Stimulated activated CD8-positive, alpha-beta memory T cell treated with anti-CD3 and anti-CD28 coated beads, Interleukin-4, amount 100 ng/mL, for 48 hours (primary cell): ENCODE data around the gene PLXNA4.

Source experiments
- DNase-seq: peaks from one replicate; pipeline ENCODE4 v3.0.0-alpha.2; 2020

Gene PLXNA4

GRCh38 chr7:132123773-132124172 lies 452.5 kb downstream of the PLXNA4 start:
- no peak for DNase-seq

GRCh38 chr7:132122901-132123300 lies 453.4 kb downstream of the PLXNA4 start:
- no peak for DNase-seq

GRCh38 chr7:132121987-132122386 lies 454.3 kb downstream of the PLXNA4 start:
- no peak for DNase-seq

GRCh38 chr7:132118641-132119040 lies 457.6 kb downstream of the PLXNA4 start:
- no peak for DNase-seq

GRCh38 chr7:132117636-132118035 lies 458.6 kb downstream of the PLXNA4 start:
- no peak for DNase-seq

- DNase-seq, result no peak
Measured at GRCh38 chr7:132117181-132117580, 459.1 kb downstream of the PLXNA4 start.

GRCh38 chr7:132116369-132116768 lies 459.9 kb downstream of the PLXNA4 start:
- no peak for DNase-seq

- no peak for DNase-seq
Measured at GRCh38 chr7:132115758-132116157, 460.5 kb downstream of the PLXNA4 start.

- no peak for DNase-seq
Measured at GRCh38 chr7:132115028-132115427, 461.2 kb downstream of the PLXNA4 start.

GRCh38 chr7:132114411-132114810 lies 461.9 kb downstream of the PLXNA4 start:
- DNase-seq, result no peak

- no peak for DNase-seq
Measured at GRCh38 chr7:132113536-132114371, 462.5 kb downstream of the PLXNA4 start.

- DNase-seq, result no peak
Measured at GRCh38 chr7:132112657-132113056, 463.6 kb downstream of the PLXNA4 start.

GRCh38 chr7:132112106-132112505 lies 464.2 kb downstream of the PLXNA4 start:
- no peak for DNase-seq

GRCh38 chr7:132110692-132111091 lies 465.6 kb downstream of the PLXNA4 start:
- no peak for DNase-seq

GRCh38 chr7:132109769-132110168 lies 466.5 kb downstream of the PLXNA4 start:
- DNase-seq, result no peak

- no peak for DNase-seq
Measured at GRCh38 chr7:132108563-132108962, 467.7 kb downstream of the PLXNA4 start.

GRCh38 chr7:132106491-132106890 lies 469.8 kb downstream of the PLXNA4 start:
- no peak for DNase-seq

- no peak for DNase-seq
Measured at GRCh38 chr7:132105096-132105495, 471.2 kb downstream of the PLXNA4 start.

GRCh38 chr7:132103718-132104117 lies 472.6 kb downstream of the PLXNA4 start:
- no peak for DNase-seq

- DNase-seq, result no peak
Measured at GRCh38 chr7:132102942-132103341, 473.3 kb downstream of the PLXNA4 start.

GRCh38 chr7:132102391-132102790 lies 473.9 kb downstream of the PLXNA4 start:
- DNase-seq, result no peak

GRCh38 chr7:132100981-132101380 lies 475.3 kb downstream of the PLXNA4 start:
- DNase-seq, result no peak

GRCh38 chr7:132100483-132100882 lies 475.8 kb downstream of the PLXNA4 start:
- DNase-seq, result no peak

GRCh38 chr7:132099163-132099562 lies 477.1 kb downstream of the PLXNA4 start:
- no peak for DNase-seq

GRCh38 chr7:132098327-132098726 lies 477.9 kb downstream of the PLXNA4 start:
- no peak for DNase-seq
